Stimulated activated CD4-positive, alpha-beta T cell treated with anti-CD3 and anti-CD28 coated beads, Interleukin-1b, Interleukin-23, amount 100 ng/mL, for 24 hours (primary cell): Measurements from ENCODE around the gene RNU4-1.

Experiments used
- DNase-seq, 4 experiments: peaks; one replicate each; pipeline ENCODE4 v3.0.0-alpha.2; 2020; ENCODE audit warnings: low read depth in 4 of 4, low spot score in 1 of 4

The RNU4-1 gene

DNA sequence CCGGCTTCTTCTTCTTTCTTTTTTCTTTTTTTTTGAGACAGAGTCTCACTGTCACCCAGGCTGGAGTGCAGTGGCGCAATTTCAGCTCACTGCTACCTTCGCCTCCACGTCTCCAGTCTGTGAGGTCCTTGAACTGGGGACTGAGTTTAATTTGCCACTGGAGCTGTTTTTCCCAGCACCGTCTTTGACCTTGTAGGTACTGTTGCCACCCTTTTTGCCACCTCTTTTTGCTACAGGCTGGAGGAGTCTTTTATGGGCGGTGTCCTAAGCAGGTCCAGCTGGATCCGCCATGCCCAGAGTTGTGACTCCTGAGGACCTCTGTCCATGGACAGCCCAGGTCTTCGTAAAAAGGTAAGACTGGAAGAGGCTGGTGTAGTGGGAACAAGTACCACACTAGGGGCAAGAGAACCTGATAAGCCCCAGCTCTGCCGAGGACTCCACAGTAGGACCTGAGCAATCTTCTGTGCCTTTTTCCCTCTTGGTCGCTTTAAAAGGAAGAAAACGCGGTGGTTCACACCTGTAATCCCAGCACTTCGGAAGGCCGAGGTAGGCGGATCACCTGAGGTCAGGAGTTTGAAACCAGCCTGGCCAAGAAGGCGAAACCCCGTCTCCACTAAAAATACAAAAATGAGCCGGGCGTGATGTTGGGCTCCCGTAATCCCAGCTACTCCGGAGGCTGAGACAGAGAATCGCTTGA, 2.3 kb downstream of the RNU4-1 start:
- peak in 2 of 4 experiments; percentile 13 to 14 for DNase-seq

DNA sequence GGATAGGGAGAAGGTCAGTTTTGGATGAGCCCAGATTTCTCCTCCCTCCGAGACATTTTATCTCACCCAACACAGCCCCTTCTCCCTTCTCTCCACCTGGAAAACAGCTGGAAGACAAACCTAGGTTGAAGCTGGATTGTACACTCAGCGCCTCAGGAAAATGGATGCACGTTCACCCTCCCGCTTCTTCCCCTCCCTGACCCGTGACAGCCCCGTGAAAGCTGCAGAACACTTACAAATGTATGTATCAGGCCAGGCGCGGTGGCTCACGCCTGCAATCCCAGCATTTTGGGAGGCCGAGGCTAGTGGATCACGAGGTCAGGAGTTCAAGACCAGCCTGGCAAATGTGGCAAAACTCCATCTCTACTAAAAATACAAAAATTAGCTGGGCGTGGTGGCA, 5.5 kb downstream of the RNU4-1 start:
- no peak for DNase-seq

DNA sequence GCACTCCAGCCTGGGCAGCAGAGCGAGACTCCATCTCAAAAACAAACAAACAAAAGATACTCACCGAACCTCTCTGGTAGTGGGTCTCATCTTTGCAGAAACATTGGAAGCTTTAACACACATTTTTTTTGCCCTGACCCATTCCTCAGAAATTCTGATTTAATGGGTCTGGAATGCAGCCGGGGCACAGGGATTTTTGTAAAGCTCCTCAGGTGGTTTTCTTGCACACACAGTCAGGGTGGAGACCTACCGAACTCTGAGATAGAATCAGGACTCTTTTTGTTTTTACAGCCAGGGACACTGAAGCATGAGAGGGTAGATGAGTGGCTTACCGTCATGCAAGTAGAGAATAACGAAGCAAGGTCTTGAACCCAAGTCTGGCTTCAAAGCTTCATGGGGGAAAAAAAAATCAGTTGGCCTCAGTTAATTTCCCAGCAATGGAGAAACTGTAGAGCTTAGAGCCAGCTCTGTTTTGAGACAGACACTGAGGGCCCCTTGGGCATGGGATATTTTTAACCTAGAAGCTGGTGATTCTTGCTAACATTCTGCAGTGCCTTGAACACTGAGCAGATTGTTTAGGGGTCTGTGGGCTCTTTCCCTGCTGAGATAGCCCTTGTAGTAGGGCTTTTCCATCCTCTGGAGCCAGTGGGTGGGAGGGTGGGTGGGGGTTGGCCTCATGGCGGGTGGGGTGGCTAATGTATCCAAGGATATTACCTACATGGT, 6.1 kb downstream of the RNU4-1 start:
- no peak for DNase-seq

DNA sequence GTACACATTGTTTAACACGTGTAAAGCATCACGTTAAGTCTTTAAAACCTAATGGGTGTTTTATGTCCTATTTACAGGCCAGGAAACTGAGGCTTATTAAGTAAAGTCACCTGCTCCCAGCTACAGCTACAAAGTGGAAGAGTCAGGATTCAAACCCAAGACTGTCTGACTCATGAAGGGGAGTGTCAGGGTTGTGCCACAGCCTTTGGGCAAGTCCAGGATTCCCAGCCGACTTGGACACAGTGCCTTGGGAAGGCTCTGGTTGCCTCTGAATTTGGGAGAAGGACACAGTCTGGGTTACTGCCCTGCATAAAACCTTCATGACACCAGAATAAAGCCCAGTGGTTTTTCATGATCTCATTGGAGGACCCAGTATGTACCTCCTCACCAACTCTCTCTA, 8.7 kb downstream of the RNU4-1 start:
- no peak for DNase-seq

DNA sequence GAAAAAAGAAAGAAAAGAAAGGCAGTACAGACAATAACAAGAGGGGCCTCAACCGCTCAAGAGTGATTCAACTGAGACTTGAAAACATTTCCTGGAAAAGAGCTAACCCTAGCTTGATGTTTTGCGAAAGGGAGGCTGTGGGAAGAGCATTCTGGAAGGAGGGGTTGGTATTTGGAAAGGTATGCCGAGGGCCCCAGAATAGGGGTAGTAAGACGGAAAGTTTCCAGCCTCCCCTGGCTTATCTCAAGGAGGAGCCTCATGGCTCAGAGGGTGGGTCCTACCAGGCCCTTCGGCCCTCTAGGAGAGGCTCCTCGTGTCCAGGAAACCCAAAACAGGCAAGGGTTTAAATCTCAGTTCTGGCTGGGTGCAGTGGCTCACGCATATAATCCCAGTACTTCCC, 9.7 kb downstream of the RNU4-1 start:
- no peak for DNase-seq

DNA sequence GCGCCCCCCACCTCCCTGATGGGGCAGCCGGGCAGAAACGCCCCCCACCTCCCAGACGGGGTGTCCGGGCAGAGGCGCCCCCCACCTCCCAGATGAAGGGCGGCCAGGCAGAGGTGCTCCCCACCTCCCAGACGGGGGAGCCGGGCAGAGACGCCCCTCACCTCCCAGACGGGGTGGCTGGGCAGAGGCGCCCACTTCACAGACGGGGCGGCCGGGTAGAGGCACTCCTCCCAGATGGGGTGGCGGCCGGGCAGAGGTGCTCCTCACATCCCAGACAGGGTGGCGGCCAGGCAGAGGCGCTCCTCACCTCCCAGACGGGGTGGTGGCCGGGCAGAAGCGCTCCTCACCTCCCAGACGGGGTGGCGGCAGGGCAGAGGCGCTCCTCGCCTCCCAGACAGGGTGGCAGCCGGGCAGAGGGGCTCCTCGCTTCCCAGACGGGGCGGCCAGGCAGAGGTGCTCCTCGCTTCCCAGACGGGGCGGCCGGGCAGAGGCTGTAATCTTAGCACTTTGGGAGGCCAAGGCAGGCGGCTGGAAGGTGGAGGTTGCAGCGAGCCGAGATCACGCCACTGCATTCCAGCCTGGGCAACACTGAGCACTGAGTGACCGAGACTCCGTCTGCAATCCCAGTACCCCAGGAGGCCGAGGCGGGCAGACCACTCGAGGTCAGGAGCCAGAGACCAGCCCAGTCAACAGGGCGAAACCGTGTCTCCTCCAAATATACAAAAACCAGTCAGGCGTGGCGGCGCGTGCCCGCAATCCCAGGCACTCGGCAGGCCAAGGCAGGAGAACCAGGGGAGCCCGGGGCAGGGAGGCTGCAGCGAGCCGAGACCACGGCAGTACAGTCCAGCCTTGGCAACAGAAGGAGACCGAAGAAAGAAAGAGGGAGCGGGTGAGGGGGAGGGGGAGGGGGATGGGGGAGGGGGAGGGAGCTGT, 14.6 kb downstream of the RNU4-1 start:
- no peak for DNase-seq

DNA sequence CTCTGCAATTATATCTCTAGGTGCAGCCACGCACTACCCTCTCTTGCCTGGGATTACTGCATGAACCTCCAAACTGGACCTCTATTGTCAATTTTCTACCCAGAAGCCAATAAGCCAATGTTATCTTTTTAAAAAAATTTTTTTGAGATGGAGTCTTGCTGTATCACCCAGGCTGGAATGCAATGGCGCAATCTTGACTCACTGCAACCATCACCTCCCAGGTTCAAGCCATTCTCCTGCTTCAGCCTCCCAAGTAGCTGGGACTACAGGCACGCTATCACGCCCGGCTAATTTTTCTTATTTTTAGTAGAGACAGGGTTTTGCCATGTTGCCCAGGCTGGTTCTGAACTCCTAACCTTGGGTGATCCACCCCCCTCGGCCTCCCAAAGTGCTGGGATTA, 16.3 kb downstream of the RNU4-1 start:
- DNase-seq: no peak

DNA sequence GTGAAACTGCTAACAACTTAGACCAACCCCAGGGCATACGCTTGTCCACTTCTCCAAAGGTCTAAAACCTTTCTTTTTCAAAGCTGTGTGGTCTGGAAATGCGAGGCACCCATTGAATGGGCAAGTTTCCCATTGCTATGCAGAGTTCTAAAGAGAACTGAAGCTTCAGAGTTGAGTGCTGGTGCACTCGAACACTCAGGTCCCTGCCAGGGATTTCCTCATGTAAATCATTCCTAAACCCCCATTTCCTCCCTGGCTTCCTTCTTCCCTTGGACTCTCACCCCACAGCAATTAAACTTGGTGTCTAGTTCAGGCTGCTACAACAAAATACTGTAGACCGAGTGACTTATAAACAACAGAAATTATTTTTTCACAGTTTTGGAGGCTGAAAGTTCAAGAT, 25.3 kb downstream of the RNU4-1 start:
- no peak for DNase-seq

DNA sequence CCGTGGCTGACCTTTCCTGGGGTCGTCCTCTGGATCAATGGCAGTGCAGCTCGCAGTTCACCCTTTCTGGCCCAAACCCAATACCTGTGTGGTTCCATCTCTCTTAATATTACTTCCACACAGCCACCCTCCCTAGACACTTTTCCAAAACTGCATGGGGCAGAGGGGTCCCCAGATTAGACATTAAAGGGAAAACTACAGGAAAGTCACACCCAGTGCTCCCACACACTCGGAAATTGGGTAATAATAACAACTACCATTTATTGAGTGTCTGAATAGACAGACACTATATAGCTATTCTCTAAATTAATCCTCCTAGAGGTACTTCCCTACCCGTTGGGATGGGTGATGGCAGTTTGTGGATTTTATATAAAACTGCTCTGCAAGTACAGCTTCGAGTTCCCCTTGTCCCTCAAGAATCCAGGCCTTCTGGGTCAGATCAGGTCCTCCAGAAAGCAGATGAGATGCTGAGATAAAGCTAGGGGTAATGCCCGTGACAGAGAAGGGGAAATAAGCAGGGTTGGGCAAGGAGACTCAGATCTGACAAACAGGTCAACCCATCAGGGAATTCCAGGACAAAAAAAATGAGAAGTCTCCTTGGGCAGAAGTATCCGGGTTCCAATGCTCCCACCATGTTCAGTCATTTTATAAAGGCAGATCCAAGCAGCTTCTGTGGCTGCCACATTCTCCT, 26.7 kb downstream of the RNU4-1 start:
- DNase-seq: no peak

DNA sequence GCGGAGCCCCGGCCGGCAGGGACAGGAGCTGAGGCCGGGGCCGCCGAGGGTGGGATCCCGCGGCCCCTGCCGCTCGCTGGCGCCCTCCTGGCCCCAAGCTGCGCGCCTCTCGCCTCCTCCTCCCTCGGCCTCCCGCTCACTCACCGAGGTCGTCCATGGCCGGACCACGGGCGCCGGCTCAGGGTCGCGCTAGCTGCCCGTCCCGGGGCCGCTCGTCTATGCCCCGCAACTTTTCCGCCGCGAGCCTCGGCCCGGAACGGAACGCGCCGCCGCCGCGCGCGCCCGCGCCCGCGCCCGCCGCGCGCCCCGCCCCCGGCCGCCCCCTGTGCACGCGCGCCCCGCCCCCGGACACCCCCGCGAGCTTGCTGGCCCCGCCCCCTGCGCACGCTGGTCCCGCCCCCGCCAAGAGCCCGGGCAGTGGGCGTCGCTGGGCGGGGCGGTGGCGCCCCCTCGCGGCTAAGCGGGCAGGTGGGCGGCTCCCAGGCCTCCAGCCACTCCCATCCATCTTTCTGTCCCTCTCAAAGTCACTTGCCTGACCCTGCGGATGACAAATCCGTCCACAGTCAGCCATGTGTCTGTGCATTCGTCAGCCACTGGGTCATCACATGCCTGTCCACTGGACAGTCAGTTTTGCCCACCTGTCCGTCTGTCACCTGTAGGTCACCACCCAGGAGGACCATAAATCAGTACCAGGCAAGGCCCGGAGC, 27.4 kb downstream of the RNU4-1 start, which contains the start of gene PXN:
Gene PXN, minus strand, starts transcription at position 258 of the 707 bp plus-strand sequence. Its CDS starts 101 bp downstream, at position 157.
- DNase-seq: peak; percentile 85 to 94 (median 87)

DNA sequence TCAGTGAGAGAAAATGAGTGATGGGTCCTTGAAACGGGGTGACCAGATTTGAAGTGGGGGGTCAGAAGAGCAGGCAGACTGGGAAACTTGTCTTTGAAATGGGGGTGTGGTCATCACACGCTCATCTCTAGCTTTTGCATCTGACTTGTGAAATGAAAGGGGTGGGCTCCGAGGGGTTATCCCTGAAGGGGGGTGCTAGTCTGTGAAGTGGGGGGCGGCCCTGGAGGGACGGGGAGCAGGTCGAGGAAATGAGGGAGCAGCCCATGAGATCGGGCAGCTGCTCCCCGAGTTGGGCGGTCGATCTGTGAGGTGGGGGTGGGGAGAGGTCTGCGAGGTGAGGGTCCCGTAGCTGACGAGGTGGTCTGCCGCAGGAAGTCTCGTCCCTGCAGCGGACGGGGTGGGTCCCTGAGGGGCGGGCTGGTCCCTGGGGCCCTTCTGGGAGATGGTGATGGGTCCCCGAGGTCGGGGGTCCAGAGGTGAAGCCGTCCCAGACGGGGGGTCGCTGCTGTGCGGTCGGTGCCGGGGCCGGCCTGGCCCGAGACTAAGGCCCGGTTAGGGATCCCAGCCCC, 28.0 kb downstream of the RNU4-1 start:
- DNase-seq: no peak

DNA sequence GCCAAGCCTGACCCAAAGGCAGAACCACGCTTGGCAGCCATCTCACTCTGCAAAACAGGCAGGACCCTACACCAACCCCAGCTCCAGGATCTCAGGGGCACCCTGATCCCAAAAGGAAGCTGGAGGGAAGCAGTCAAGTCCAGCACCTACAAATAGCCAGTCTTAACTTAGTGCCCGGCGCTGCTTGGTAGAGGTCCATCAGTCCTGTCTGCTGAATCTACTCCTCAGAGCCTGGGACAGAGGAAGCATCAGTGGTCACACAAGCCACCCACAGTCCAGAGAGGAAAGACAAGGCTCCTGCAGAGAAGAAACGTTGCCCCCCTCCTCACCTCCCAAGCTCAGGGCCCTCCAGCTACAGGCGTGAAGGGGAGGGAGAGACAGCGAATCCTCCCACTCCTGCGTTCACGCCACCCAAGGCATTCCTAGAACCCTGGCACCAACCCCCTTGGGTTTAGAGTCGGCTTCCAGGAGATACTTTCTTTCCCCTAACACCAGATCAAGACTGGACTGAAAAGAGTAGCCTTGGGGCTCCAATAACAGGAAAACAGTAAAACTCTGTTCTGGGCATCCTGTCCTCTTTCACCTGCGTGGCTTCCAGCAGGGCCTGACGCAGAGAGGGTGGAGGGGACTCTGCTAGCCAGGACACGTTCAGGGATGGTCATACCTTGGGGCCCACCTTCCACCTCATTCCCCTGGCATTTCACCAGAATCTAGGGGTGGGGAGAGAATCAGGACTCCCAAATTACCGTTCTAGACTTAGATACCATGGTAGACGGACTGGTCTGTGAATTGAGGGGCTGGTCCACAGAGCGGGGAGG, 28.7 kb downstream of the RNU4-1 start:
- no peak for DNase-seq

DNA sequence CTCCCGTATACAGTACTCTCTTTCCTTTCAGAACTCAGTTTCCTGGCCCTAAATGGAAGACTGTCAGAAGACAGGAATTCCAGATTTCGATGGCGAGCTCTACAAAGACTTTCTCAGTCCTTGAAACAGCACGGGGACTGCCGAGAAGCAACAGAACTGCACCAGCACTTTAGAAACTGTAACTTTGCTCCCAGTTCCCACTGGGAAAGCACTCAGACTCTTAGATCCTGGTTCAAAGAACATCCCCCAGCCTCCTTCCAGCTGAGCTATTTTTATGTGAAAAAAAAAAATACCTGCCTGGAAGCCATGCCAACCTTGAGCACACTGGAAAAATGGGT, 29.3 kb downstream of the RNU4-1 start:
- DNase-seq: no peak

DNA sequence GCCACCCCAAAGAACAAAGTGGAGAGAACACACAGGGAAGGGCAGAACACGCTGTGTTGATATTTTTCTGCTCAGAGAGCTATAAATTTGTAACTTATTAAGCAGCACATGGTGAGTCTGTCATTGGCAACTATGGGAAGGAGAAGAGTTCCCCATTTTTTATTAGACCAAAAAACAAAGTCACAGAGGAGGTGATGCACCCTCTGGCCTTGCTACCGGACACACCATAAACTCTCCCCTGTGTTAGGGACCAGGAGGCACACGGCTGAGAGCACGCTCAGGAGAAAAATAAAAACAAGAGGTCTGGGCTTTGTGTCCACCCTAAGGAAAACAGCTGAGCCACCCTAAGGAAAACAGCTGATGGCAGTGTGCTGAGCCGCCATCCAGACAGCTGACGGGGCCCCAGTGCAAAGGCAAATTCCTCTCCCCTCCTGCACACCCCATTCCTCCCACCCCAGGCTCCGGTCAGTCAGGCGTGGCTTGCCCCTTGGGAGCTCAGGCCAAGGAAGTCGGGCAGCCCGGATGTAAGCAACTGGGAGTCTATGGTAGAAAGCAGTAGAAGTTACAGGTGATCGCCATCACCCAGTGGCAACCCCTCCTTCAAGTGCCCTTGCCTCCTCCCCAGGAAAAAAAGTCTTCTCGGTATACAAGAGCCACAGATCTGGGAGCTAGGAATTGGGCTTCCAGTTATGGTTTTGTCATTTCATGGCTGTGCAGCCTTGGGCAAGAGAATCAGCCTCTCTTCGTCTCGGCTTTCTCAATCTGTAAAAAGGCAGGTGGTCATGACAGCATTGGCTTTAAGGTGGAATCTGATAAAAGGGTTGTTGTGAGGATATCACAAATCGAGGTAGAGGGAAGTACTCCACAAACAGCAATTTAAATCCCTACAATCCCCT, 29.9 kb downstream of the RNU4-1 start:
- DNase-seq: no peak

DNA sequence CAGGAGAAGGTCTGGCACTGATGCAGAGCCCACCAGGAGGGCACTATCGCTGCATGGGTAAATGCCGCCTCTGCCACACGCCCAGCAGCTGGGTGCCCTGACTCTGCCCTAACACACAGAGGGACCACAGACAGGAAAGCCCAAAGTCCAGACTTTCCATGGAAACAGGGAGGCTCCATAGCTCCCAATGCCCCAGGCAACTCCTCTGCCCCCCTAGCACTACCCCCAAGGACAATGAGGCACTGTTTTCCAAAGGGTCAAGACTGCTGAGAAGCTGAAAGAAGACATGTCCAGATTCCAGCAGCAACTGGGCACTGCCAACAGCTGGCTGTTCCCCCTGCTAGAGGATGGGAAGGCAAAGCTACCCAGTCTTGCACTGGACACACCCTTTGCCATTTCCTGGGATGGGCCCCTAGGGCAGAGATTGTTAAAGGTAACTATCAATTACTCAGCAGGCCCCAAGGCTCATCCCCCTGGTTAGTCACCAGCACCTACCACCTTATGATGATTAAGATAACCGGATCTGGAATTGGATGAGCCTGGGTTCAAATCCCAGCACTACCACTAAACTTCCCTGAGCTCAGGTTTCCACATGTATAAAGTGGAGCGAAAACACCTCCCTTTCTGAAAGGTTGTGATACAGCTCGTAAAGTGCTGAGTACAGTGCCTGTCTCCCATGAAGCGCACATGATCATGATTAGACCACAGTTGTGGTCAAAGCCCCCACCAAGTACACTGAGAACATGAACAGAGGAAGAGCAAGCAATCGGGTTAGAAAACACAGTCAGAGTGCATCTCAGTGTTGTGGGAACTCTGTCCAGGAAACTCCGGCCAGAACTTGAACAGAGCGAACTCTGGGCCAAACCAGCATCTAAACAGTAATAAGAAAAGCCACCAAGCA, 30.8 kb downstream of the RNU4-1 start:
- no peak for DNase-seq

DNA sequence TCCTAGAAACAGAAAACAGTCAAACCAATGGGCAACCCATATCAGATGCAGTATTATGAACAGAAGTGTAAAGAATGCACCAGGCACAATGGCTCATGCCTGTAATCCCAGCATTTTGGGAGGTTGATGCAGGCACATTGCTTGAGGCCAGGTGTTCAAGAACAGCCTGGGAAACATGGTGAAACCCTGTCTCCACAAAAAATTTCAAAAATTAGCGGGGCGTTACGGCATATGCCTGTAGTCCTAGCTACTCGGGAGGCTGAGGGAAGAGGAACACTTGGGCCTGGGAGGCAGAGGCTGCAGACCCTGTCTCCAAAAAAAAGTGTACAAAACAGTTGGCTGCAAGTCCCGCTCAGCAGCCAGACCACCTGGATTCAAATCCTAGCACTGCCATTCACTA, 32.4 kb downstream of the RNU4-1 start:
- DNase-seq: no peak
